Measurements from ENCODE around the gene PXYLP1.

PXYLP1 gene

DNA sequence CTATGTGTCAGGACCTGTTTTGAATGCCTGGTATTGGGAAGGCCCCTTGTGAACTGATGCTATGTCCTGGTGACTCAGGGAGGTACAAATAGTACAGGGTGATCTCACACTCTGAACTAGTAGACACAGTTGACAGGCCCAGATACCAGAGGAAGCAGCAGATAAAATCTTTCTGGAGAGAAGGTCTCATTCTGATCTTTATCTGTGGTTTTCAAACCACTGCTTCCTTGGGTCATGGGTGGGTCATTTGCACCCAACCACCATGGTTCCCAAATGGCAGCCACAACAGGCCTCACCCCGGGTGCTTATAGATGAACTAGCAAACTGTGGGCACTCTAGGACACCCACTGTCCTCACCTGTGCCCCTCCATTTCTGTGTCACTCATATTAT lies 43.4 kb downstream of the PXYLP1 start:
- no peaks in the 10 kb centered on the region for H3K36me3 ChIP-seq (ENCODE audit: control insufficient read depth, insufficient read depth, low read length)
- H3K4me3 ChIP-seq (replicated peaks; ENCODE audit: low read depth, low read length): no peak overlapping the region
- TF ChIP-seq, protein P1, sequence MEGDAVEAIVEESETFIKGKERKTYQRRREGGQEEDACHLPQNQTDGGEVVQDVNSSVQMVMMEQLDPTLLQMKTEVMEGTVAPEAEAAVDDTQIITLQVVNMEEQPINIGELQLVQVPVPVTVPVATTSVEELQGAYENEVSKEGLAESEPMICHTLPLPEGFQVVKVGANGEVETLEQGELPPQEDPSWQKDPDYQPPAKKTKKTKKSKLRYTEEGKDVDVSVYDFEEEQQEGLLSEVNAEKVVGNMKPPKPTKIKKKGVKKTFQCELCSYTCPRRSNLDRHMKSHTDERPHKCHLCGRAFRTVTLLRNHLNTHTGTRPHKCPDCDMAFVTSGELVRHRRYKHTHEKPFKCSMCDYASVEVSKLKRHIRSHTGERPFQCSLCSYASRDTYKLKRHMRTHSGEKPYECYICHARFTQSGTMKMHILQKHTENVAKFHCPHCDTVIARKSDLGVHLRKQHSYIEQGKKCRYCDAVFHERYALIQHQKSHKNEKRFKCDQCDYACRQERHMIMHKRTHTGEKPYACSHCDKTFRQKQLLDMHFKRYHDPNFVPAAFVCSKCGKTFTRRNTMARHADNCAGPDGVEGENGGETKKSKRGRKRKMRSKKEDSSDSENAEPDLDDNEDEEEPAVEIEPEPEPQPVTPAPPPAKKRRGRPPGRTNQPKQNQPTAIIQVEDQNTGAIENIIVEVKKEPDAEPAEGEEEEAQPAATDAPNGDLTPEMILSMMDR (IDR thresholded peaks at IDR 0.05; ENCODE audit: insufficient read depth, low read length, poor library complexity, severe bottlenecking): no peak
- no peaks in the 10 kb centered on the region for H3K27me3 ChIP-seq (replicated peaks; ENCODE audit: control insufficient read depth, insufficient read depth, low read length)
- DNase-seq (ENCODE audit: extremely low read depth, insufficient read length): no peak

DNA sequence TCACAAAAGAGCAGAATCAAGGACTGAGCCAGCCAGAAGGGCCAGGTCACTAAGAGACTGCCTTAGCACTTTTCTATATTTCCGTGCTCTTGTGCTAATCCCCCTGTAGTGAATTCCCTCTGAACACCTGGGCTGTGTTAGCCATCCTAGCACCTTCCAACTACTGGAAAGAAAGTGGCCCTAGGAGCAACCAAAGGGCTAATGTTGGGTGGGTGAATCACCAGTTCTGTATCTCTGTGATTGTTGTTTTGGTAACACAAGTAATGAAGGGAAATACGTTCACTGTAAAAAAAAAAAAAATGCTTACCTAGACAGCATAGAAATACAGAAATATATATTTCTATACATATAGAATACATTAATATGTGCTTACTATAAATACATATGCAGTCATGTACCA lies 43.9 kb downstream of the PXYLP1 start:
- DNase-seq (ENCODE audit: extremely low read depth, insufficient read length): no peak
- H3K36me3 ChIP-seq (ENCODE audit: control insufficient read depth, insufficient read depth, low read length): no peaks in the 10 kb centered on the region
- TF ChIP-seq, protein P1 (IDR thresholded peaks at IDR 0.05; ENCODE audit: insufficient read depth, low read length, poor library complexity, severe bottlenecking): no peak
- no peak overlapping the region for H3K4me3 ChIP-seq (replicated peaks; ENCODE audit: low read depth, low read length)
- H3K27me3 ChIP-seq (replicated peaks; ENCODE audit: control insufficient read depth, insufficient read depth, low read length): no peaks in the 10 kb centered on the region

DNA sequence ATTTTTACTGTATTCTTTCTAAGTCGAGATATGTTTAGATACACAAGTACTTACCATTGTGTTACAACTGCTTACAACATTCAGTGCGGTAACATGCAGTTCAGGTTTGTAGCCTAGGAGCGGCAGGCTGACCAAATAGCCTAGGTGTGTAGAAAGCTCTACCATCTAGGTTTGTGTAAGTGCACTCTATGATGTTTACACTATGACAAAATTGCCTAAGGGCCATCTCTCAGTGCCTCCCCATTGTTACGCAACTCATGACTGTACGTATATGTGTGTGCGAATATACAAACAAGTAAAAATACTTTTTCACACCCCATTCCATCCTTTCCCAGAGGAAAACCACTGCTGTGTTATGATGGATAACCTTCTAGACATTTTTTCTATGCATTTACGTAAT lies 44.3 kb downstream of the PXYLP1 start:
- Histone ChIP-seq H3K36me3 (ENCODE audit: control insufficient read depth, insufficient read depth, low read length) (no peaks in the 10 kb centered on the region), H3K4me3 (replicated peaks; ENCODE audit: low read depth, low read length) (no peak overlapping the region), H3K27me3 (replicated peaks; ENCODE audit: control insufficient read depth, insufficient read depth, low read length) (no peaks in the 10 kb centered on the region)
- no peak for DNase-seq (ENCODE audit: extremely low read depth, insufficient read length)
- TF ChIP-seq, protein P1 (IDR thresholded peaks at IDR 0.05; ENCODE audit: insufficient read depth, low read length, poor library complexity, severe bottlenecking): no peak

DNA sequence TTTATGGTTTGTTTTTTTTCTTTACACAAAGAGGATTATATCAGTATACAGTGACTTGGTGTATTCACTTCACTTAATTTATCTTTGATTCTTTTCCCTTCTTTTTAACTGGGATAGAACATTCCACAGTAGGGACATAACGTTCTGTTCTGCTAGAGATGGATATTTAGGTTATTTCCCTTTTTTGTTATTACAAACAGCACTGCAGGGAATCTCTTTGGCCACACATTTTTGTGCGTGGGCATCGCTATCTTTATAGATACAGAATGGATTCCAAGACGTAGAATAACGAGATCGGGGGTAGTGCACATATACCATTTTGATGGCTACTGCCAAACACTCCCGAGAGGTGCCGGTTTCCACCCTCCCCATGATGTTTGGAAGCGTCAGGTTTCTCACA lies 44.8 kb downstream of the PXYLP1 start:
- no peak for DNase-seq (ENCODE audit: extremely low read depth, insufficient read length)
- TF ChIP-seq, protein P1 (IDR thresholded peaks at IDR 0.05; ENCODE audit: insufficient read depth, low read length, poor library complexity, severe bottlenecking): no peak
- no peaks in the 10 kb centered on the region for H3K36me3 ChIP-seq (ENCODE audit: control insufficient read depth, insufficient read depth, low read length)
- H3K4me3 ChIP-seq (replicated peaks; ENCODE audit: low read depth, low read length): no peak overlapping the region
- H3K27me3 ChIP-seq (replicated peaks; ENCODE audit: control insufficient read depth, insufficient read depth, low read length): no peaks in the 10 kb centered on the region

DNA sequence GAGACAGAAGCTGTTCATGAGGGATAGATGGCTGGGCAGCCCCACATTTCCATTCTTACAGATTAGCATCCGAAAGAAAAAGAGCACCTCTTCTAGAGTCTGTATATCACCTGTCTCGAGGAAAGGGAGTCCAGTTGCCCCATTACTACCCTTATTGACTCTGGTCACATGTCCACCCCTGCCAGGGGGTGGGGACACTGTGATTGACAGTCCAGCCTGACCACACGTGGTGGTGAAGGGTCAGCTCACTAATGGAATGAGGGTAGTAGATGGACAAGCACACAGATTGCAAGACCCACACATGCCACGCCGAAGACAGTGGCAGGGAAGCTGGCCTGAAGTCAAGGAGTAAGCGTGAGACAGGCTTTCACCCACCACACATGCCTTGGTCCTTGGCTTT lies 45.8 kb downstream of the PXYLP1 start:
- DNase-seq (ENCODE audit: extremely low read depth, insufficient read length): no peak
- Histone ChIP-seq H3K36me3 (ENCODE audit: control insufficient read depth, insufficient read depth, low read length) (no peaks in the 10 kb centered on the region), H3K27me3 (replicated peaks; ENCODE audit: control insufficient read depth, insufficient read depth, low read length) (no peaks in the 10 kb centered on the region), H3K4me3 (replicated peaks; ENCODE audit: low read depth, low read length) (no peak overlapping the region)
- TF ChIP-seq, protein P1 (IDR thresholded peaks at IDR 0.05; ENCODE audit: insufficient read depth, low read length, poor library complexity, severe bottlenecking): no peak

All from GM06990 (cell line).